ENCODE results near the gene S100A6.
"Not testable (repeated sequence)": the region's sequence is repeated elsewhere in the genome, so short reads cannot be mapped to it uniquely, and the experiment has no call there.

The S100A6 gene

GRCh38 chr1:153535242-153536011 is at the start of gene S100A6:
Gene S100A6, minus strand, starts transcription at chr1:153535991. Its CDS starts 652 bp downstream, at chr1:153535339.
- DNase-seq: peak; percentile 68 to 72
- TF ChIP-seq POLR2A (IDR thresholded peaks at IDR 0.05; ENCODE audit: low read length) (peak; percentile 92), GATA1 (IDR thresholded peaks at IDR 0.05; ENCODE audit: low read depth, low read length) (no peak)

DNA sequence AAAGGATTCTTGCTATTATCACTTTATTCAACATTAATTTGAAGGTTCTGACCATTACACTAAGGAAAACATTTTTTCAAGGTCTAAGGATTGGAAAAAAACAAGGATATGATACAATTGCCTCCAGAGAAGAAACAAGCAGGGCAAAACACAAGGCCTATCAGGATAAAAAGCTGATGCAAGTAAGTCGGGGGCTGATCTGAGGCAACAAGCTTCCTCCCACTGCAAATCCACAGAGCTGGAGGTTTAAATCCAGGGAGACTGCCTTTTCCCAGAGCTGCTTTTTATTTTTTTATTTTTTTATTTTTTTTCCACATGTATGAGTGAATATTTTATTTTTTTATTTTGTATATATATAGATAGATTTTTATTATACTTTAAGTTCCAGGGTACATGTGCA is 49.2 kb upstream of the S100A6 start:
- DNase-seq: no peak
- TF ChIP-seq GATA1 (IDR thresholded peaks at IDR 0.05; ENCODE audit: low read depth, low read length) (no peak), POLR2A (IDR thresholded peaks at IDR 0.05; ENCODE audit: low read length) (no peak)

DNA sequence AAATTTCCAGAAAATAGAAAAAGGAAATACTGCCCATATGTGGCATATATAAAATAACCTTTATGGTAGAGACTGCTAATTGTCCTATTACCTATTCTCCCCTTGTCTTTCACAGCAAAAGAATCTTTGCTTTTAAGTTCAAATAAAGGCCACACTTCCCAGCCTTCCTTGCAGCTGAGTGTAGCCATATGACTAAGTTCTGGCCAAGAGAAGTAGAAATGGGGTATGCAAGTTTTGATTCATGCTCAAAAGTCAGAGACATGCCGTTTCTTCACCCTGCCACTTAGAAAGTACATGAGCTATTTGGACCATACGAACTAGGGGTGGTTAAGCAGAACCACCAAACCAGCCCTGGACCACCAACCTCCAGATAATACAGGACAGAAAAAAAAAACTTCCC is 48.2 kb upstream of the S100A6 start:
- DNase-seq: no peak
- TF ChIP-seq POLR2A (IDR thresholded peaks at IDR 0.05; ENCODE audit: low read length) (no peak), GATA1 (IDR thresholded peaks at IDR 0.05; ENCODE audit: low read depth, low read length) (no peak)

DNA sequence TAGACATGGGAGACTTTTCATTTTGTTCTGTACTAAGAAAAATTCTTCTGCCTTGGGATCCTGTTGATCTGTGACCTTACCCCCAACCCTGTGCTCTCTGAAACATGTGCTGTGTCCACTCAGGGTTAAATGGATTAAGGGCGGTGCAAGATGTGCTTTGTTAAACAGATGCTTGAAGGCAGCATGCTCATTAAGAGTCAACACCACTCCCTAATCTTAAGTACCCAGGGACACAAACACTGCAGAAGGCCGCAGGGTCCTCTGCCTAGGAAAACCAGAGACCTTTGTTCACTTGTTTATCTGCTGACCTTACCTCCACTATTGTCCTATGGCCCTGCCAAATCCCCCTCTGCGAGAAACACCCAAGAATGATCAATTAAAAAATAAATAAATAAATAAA is 47.7 kb upstream of the S100A6 start:
- DNase-seq: not testable (repeated sequence)

GRCh38 chr1:153582836-153583235 is 47.0 kb upstream of the S100A6 start:
- not testable (repeated sequence) for DNase-seq

DNA sequence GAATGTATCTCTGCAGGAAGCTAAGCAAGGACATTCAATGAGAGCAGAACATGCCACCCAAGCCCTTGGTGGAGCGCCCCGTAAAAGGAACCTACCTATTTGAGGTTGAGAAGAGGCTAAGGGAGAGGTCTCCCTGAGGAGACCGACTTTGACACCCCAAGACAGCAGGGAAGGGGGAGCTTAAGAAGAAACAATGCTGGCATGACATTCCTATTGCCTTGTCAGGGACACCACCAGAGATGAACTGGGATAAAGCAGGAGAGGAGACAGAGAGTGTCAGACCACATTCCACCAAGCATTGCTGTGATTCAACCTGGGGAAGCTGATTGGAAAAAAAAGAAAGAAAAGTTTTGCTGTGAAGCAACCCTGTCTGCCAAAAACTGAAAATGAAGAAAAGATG is 43.1 kb upstream of the S100A6 start:
- no peak for DNase-seq
- no peak for TF ChIP-seq POLR2A (IDR thresholded peaks at IDR 0.05; ENCODE audit: low read length)
- no peak for TF ChIP-seq GATA1 (IDR thresholded peaks at IDR 0.05; ENCODE audit: low read depth, low read length)

DNA sequence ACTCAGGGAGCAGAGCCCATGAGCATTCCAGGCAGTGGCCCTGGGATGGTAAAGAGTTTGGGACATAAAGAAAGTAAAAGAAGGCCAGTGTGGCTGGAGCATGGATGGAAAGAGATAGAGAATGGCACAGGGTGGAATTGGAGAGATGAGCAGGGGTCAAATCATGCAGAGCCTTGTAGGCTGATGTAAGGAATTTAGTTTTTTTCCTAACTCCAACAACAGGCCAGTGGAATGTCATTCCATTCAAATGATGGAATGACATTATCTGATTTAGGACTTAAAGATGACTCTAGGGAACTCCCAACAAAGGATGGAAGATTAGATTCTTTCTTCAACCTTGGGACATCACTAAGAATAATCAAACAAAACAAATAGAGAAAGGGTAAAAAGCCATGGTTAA is 42.7 kb upstream of the S100A6 start:
- DNase-seq: no peak
- TF ChIP-seq GATA1 (IDR thresholded peaks at IDR 0.05; ENCODE audit: low read depth, low read length) (no peak), POLR2A (IDR thresholded peaks at IDR 0.05; ENCODE audit: low read length) (no peak)

DNA sequence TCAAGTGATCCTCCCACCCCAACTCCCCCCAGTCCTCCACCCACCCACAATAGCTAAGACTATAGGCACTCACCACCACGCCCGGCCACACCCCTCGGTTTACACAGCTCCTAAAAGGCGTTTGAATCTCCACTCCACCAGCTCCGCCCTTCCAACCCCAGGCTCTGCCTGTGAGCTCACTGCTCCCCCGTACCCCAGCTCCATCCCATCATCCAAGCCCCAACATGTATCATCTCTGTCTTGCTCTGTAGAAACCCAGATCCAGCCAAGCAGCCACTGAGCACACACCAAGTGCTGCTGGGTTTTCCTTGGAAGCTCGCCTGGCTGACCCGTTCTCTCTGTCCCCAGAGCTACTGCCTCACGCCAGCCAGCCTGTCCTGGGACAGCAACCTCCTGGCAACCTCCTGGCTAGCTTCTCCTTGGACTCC is 41.8 kb upstream of the S100A6 start:
- DNase-seq: peak in 1 of 2 experiments; percentile 12
- TF ChIP-seq POLR2A (IDR thresholded peaks at IDR 0.05; ENCODE audit: low read length) (no peak), GATA1 (IDR thresholded peaks at IDR 0.05; ENCODE audit: low read depth, low read length) (no peak)

DNA sequence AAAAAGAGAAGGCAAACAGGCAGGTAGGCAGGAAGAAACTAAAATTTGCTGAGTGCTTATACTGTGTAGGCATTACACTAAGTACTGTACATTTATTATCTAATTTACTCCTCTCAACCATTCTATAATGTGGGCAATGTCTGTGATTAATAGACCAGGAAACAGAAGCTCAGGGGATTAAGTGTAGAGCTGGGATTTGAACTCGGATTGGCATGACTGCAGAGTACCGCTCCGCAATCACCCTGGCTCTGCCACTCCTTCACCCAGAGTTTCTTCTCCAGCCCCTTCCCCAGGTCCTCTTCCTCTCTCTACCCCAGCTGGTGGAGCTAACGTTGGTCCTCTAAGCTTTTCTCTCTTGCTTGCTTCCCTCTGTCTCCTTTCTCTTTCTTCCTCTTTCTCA is 41.3 kb upstream of the S100A6 start:
- no peak for DNase-seq
- no peak for TF ChIP-seq GATA1 (IDR thresholded peaks at IDR 0.05; ENCODE audit: low read depth, low read length)
- no peak for TF ChIP-seq POLR2A (IDR thresholded peaks at IDR 0.05; ENCODE audit: low read length)

DNA sequence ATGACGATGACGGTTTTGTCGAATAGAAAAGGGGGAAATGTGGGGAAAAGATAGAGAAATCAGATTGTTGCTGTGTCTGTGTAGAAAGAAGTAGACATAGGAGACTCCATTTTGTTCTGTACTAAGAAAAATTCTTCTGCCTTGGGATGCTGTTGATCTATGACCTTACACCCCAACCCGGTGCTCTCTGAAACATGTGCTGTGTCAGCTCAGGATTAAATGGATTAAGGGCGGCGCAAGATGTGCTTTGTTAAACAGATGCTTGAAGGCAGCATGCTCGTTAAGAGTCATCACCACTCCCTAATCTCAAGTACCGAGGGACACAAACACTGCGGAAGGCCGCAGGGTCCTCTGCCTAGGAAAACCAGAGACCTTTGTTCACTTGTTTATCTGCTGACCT is 39.7 kb upstream of the S100A6 start:
- not testable (repeated sequence) for DNase-seq

GRCh38 chr1:153575081-153575491 is 39.3 kb upstream of the S100A6 start:
- not testable (repeated sequence) for DNase-seq

GRCh38 chr1:153573351-153573750 is 37.6 kb upstream of the S100A6 start:
- TF ChIP-seq GATA1 (IDR thresholded peaks at IDR 0.05; ENCODE audit: low read depth, low read length) (no peak), POLR2A (IDR thresholded peaks at IDR 0.05; ENCODE audit: low read length) (no peak)
- no peak for DNase-seq

GRCh38 chr1:153572569-153573015 is 36.8 kb upstream of the S100A6 start:
- TF ChIP-seq GATA1 (IDR thresholded peaks at IDR 0.05; ENCODE audit: low read depth, low read length) (no peak), POLR2A (IDR thresholded peaks at IDR 0.05; ENCODE audit: low read length) (no peak)
- peak; percentile 40 to 56 for DNase-seq

DNA sequence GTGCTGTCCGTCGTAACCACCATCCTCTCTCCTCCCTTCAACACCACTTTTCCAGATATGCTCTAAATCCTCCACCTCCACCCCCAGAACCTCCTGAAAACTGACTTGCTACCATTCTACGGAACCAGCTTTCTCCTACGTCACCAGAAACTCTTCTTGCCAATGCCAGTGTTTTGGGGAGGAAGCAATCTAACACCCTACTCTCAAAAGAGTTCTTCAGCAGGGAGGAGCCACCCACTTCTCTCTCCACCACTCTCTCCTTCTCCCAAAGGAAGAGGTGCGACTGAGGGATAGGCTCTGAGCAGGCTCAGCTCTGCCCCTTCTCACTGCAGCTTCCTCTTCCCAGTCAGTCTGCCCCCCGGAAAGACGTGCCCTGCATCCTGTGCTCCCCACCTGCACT is 35.9 kb upstream of the S100A6 start:
- TF ChIP-seq GATA1 (IDR thresholded peaks at IDR 0.05; ENCODE audit: low read depth, low read length) (no peak), POLR2A (IDR thresholded peaks at IDR 0.05; ENCODE audit: low read length) (no peak)
- no peak for DNase-seq

DNA sequence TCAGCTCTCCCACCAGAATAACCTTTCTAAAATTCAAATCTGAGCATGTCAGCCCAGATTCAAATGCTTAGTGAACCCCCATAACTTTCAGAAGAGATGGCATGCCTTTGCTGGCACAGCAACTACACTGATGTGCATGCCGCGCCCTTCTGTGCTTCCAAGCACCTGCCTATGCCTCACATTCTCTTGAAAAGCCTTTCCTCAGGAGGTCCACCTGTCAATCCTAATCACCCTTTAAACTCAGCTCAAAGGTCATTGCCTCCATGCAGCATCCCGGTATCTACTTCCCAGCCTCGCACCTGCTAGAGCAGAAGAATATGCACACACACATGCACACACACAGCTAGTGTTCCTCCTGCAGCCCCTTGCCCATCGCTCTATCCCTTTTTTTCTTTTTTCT is 35.1 kb upstream of the S100A6 start:
- TF ChIP-seq GATA1 (IDR thresholded peaks at IDR 0.05; ENCODE audit: low read depth, low read length): no peak
- DNase-seq: no peak

DNA sequence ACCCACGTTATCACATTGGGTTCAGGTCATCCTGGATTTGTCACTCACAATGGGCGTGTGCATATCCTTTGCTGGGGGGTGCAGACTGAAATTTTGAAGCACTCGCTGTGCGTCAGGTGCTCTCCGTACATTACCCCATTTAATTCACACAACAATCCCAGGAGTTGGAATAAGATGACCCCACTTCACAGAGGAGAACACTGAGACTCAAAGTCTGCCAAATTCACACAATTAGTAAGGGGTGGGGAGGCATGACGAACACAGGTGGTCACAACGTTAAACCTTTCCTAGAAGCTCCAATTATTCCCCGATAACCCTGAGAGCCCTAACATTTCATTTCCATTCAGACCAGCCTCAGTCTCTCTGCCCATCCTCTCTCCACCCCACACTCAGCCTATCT is 33.7 kb upstream of the S100A6 start:
- DNase-seq: no peak
- TF ChIP-seq GATA1 (IDR thresholded peaks at IDR 0.05; ENCODE audit: low read depth, low read length) (no peak), POLR2A (IDR thresholded peaks at IDR 0.05; ENCODE audit: low read length) (no peak)

Measured in erythroblast (primary cell).